ENCODE measurements around the gene HEMGN. TPM values are rescaled to one million over a fixed set of nuclear protein-coding genes. Genes with fewer than 3 reads are reported as not detected.

HEMGN gene
- total and polyA plus RNA-seq, 2 of the 13 experiments (the other 11 are each of a cell fraction or from before 2014, with no cell fraction given) = not detected

DNA sequence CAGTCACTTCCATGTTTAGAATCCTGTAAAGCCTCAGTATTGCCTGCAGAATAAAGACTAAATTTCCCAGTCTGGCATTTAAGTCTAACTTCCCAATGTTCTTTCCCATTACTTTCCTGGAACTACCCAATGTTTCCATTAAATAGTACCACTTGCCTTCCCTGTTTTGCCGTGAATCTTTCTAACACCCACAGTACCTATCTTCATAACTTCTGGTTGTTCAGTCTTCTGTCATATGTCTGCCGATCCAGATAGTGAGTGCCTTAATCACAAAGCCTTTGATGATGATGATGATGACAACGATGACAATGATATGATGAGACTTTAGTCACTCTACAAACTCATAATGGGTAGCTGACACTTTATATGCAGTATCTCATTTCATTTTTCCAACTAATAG, 6.6 kb upstream of the HEMGN start:
- ATAC-seq (no peak), DNase-seq (ENCODE audit: low spot score) (no peak), FAIRE-seq (no peak)
- no peak overlapping the region for H3K4me3 ChIP-seq (replicated peaks in 1 of 3; ENCODE audit: insufficient read depth in 1 of 3, low read depth in 2 of 3, low read length in 3 of 3)
- TF ChIP-seq, protein P1, sequence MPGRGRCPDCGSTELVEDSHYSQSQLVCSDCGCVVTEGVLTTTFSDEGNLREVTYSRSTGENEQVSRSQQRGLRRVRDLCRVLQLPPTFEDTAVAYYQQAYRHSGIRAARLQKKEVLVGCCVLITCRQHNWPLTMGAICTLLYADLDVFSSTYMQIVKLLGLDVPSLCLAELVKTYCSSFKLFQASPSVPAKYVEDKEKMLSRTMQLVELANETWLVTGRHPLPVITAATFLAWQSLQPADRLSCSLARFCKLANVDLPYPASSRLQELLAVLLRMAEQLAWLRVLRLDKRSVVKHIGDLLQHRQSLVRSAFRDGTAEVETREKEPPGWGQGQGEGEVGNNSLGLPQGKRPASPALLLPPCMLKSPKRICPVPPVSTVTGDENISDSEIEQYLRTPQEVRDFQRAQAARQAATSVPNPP (CRISPR knock-in tag; IDR thresholded peaks at IDR 0.05) = no peak
- TF ChIP-seq, protein P2, sequence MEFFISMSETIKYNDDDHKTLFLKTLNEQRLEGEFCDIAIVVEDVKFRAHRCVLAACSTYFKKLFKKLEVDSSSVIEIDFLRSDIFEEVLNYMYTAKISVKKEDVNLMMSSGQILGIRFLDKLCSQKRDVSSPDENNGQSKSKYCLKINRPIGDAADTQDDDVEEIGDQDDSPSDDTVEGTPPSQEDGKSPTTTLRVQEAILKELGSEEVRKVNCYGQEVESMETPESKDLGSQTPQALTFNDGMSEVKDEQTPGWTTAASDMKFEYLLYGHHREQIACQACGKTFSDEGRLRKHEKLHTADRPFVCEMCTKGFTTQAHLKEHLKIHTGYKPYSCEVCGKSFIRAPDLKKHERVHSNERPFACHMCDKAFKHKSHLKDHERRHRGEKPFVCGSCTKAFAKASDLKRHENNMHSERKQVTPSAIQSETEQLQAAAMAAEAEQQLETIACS (CRISPR knock-in tag; IDR thresholded peaks at IDR 0.05) = no peak
- peak; percentile 60 for TF ChIP-seq CREB1 (IDR thresholded peaks at IDR 0.05)
- TF ChIP-seq CREB1 (CRISPR knock-in tag; IDR thresholded peaks at IDR 0.05) = no peak
- no peak for TF ChIP-seq ZNF776 (CRISPR knock-in tag; IDR thresholded peaks at IDR 0.05)
- no peak for TF ChIP-seq ZNF747 (CRISPR knock-in tag; IDR thresholded peaks at IDR 0.05; ENCODE audit: borderline replicate concordance)
- CTCF ChIA-PET (ENCODE audit: low intra/inter-chr PET ratio, low total read pairs) = no interaction called here
- WGBS (ENCODE audit: low lambda C conversion rate) = 60% methylated on average over 3 of the region's 3 CpGs
- H4K20me1 ChIP-seq (ENCODE audit: insufficient read depth, low read length) = no peaks in the 10 kb centered on the region
- H3K36me3 ChIP-seq (replicated peaks in 1 of 2; ENCODE audit: control insufficient read depth in 1 of 2, insufficient read depth in 2 of 2, low read length in 2 of 2) = no peaks in the 10 kb centered on the region
- no peaks in the 10 kb centered on the region for H3K79me2 ChIP-seq (ENCODE audit: insufficient read depth, low read length)
- no peak overlapping the region for H2AFZ ChIP-seq (ENCODE audit: low read length)
- in situ Hi-C loops (cut with HindIII; ENCODE audit: extremely low pct_ligation_motif_present, low pct_unique_long_range_greater_than_20kb) = no loop called here
- intact Hi-C loops (cut with micrococcal nuclease; ENCODE audit: unreplicated experiment) = no loop called here
- POLR2A ChIA-PET = no interaction called here
- no peaks in the 10 kb centered on the region for H3K4me1 ChIP-seq (ENCODE audit: insufficient read depth, low read length)
- H3K4me2 ChIP-seq (ENCODE audit: low read depth, low read length) = no peak overlapping the region
- H3K27me3 ChIP-seq (ENCODE audit: control insufficient read depth in 1 of 2, insufficient read depth in 2 of 2, low read length in 2 of 2) = 0 out of 5 replicates have a peak, but pooled peaks cover 0 to 3% of the 10 kb centered on the region in 2 experiments
- H3K27ac ChIP-seq (ENCODE audit: extremely low read length, insufficient read depth, low read length) = no peak overlapping the region
- no peak overlapping the region for H3K9ac ChIP-seq (ENCODE audit: insufficient read depth, low read depth, low read length)
- H3K9me3 ChIP-seq (ENCODE audit: low read length) = no peaks in the 10 kb centered on the region
- BruUV-seq (replicated peaks) = no TSS peak

DNA sequence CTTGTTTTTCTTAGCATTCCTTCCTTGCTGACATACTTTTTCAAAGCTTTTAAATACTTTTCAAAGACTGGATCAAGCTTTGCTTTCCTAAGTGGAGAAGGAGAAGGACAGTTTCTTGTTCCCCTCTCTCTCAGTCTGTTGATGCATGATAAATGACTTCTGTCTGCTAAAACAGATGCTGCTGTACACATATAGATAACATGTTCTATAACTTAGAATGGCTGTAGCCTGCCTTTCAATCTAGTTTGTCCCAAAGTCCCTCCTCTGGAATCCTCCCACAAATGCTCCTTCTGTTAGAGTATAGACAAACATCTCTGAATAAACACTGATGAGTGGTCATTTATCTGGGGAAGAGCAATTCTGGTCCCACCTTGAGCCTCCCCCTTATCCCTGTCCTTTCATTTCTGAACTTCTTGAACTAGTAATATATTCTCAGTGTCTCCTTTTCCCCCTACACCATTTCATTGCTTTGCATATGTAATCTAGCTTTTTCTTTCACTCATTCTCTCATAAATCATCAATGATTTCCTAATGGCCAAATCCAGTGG, 5.4 kb upstream of the HEMGN start:
- Histone ChIP-seq H3K9ac (ENCODE audit: insufficient read depth, low read depth, low read length) (no peak overlapping the region), H3K4me2 (ENCODE audit: low read depth, low read length) (no peak overlapping the region), H3K79me2 (ENCODE audit: insufficient read depth, low read length) (no peaks in the 10 kb centered on the region), H3K27ac (ENCODE audit: extremely low read length, insufficient read depth, low read length) (no peak overlapping the region), H3K36me3 (replicated peaks in 1 of 2; ENCODE audit: control insufficient read depth in 1 of 2, insufficient read depth in 2 of 2, low read length in 2 of 2) (no peaks in the 10 kb centered on the region), H3K4me1 (ENCODE audit: insufficient read depth, low read length) (no peaks in the 10 kb centered on the region), H3K27me3 (ENCODE audit: control insufficient read depth in 1 of 2, insufficient read depth in 2 of 2, low read length in 2 of 2) (0 out of 5 replicates have a peak, but pooled peaks cover 0 to 3% of the 10 kb centered on the region in 2 experiments), H3K9me3 (ENCODE audit: low read length) (no peaks in the 10 kb centered on the region), H3K4me3 (replicated peaks in 1 of 3; ENCODE audit: insufficient read depth in 1 of 3, low read depth in 2 of 3, low read length in 3 of 3) (no peak overlapping the region), H2AFZ (ENCODE audit: low read length) (no peak overlapping the region), H4K20me1 (ENCODE audit: insufficient read depth, low read length) (no peaks in the 10 kb centered on the region)
- ChIA-PET CTCF (ENCODE audit: low intra/inter-chr PET ratio, low total read pairs) (no interaction called here), POLR2A (no interaction called here)
- no TSS peak for BruUV-seq (replicated peaks)
- no peak for DNase-seq (ENCODE audit: low spot score)
- FAIRE-seq = no peak
- intact Hi-C loops (cut with micrococcal nuclease; ENCODE audit: unreplicated experiment) (no loop called here), in situ Hi-C loops (cut with HindIII; ENCODE audit: extremely low pct_ligation_motif_present, low pct_unique_long_range_greater_than_20kb) (no loop called here)
- ATAC-seq = no peak
- TF ChIP-seq ZBTB21 (CRISPR knock-in tag; IDR thresholded peaks at IDR 0.05) = no peak
- no peak for TF ChIP-seq HNRNPK (IDR thresholded peaks at IDR 0.05; ENCODE audit: low read depth, low read length, poor library complexity, severe bottlenecking)
- TF ChIP-seq GABPB1 (CRISPR knock-in tag; IDR thresholded peaks at IDR 0.05) = no peak
- TF ChIP-seq ZNF616 (CRISPR knock-in tag; IDR thresholded peaks at IDR 0.05; ENCODE audit: low read depth) = no peak
- no peak for TF ChIP-seq SRSF1 (optimal IDR thresholded peaks at IDR 0.05; ENCODE audit: low read depth, low read length)
- TF ChIP-seq, protein P3, sequence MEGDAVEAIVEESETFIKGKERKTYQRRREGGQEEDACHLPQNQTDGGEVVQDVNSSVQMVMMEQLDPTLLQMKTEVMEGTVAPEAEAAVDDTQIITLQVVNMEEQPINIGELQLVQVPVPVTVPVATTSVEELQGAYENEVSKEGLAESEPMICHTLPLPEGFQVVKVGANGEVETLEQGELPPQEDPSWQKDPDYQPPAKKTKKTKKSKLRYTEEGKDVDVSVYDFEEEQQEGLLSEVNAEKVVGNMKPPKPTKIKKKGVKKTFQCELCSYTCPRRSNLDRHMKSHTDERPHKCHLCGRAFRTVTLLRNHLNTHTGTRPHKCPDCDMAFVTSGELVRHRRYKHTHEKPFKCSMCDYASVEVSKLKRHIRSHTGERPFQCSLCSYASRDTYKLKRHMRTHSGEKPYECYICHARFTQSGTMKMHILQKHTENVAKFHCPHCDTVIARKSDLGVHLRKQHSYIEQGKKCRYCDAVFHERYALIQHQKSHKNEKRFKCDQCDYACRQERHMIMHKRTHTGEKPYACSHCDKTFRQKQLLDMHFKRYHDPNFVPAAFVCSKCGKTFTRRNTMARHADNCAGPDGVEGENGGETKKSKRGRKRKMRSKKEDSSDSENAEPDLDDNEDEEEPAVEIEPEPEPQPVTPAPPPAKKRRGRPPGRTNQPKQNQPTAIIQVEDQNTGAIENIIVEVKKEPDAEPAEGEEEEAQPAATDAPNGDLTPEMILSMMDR (CRISPR knock-in tag; IDR thresholded peaks at IDR 0.05) = no peak
- no peak for TF ChIP-seq KLF11 (CRISPR knock-in tag; IDR thresholded peaks at IDR 0.05)
